K562 (cell line): ENCODE data around the gene NFIB. TPM values are rescaled to one million over a fixed set of nuclear protein-coding genes. Genes with fewer than 3 reads are reported as not detected.

Experiments
- ATAC-seq: fragments of 200-7000 bp; cut with Tn5 transposase; 3 replicates; pipeline ENCODE4 v1.9.1; 2020; ENCODE audit warnings: moderate library complexity
- BruUV-seq: library from RNA; stranded (reverse); fragments of 400-500 nt; replicated peaks from 2 replicates; lab custom pipeline; 2021; lab: Mats Ljungman, UMichigan
- CTCF ChIA-PET: fragments of 300-600 bp; formaldehyde crosslinking; extraction: SDS; loops from one replicate; lab custom pipeline; 2021; ENCODE audit warnings: low intra/inter-chr PET ratio; lab: Yijun Ruan, JAX
- POLR2A ChIA-PET: fragments of 300-600, 350-650 bp; sonication (Branson Sonifier 250); formaldehyde crosslinking; extraction: SDS; loops from one replicate; lab custom pipeline; 2021; ENCODE audit warnings: antibody characterized with exemption, inconsistent platforms; lab: Yijun Ruan, JAX
- DNase-seq, 4 experiments: peaks; one replicate each; pipeline versions ENCODE4 v3.0.0 to v3.0.0-alpha.2; 2011 to 2018; ENCODE audit warnings: low spot score in 3 of 4, mixed read lengths in 3 of 4; ENCODE audit errors: extremely low read depth in 1 of 4
- FAIRE-seq: peaks from 2 replicates; lab custom pipeline; 2011; peaks lifted over from hg19 to GRCh38; lab: Jason Lieb, UNC
- H2AFZ ChIP-seq: 2 replicates; pipeline ENCODE4 v1.6.0; 2011; ENCODE audit warnings: low read depth, low read length, control low read depth, inconsistent platforms
- H3K27ac ChIP-seq: fragments of 200-600 bp; 3 replicates; pipeline ENCODE4 v1.8.0; 2011; ENCODE audit warnings: low read depth, mild to moderate bottlenecking, control low read depth, inconsistent platforms, low read length, moderate library complexity, mixed read lengths; ENCODE audit errors: extremely low read depth
- H3K27me3 ChIP-seq, 2 experiments: fragments of 300-600 bp in 1 of 2; 2 replicates in 1 of 2; 3 replicates in 1 of 2; pipeline versions ENCODE4 v1.6.0 to v1.8.0; 2011; ENCODE audit warnings: inconsistent platforms in 2 of 2, low read length in 2 of 2, mild to moderate bottlenecking in 1 of 2, mixed read lengths in 1 of 2, moderate library complexity in 1 of 2; ENCODE audit not compliant: control insufficient read depth in 2 of 2, insufficient read depth in 2 of 2
- H3K36me3 ChIP-seq: fragments of 300-600 bp; 3 replicates; pipeline ENCODE4 v1.8.0; 2011; ENCODE audit warnings: mild to moderate bottlenecking, low read length, inconsistent platforms; ENCODE audit not compliant: control insufficient read depth, insufficient read depth
- H3K4me1 ChIP-seq, 2 experiments: fragments of 200-600 bp in 1 of 2; replicated peaks in 1 of 2; 2 replicates in 1 of 2; 3 replicates in 1 of 2; pipeline versions ENCODE4 v1.5.1 to v1.8.0; 2011; ENCODE audit warnings: inconsistent platforms in 2 of 2, low read length in 2 of 2, mild to moderate bottlenecking in 1 of 2, mixed read lengths in 1 of 2, moderate library complexity in 1 of 2; ENCODE audit not compliant: control insufficient read depth in 2 of 2, insufficient read depth in 2 of 2
- H3K4me2 ChIP-seq: 2 replicates; pipeline ENCODE4 v1.6.1; 2011; ENCODE audit warnings: low read length, control low read depth, inconsistent platforms, mixed read lengths; ENCODE audit not compliant: insufficient read depth
- H3K4me3 ChIP-seq: fragments of 200-600 bp; sonication (generic), shearing (Covaris generic); 2 replicates; pipeline ENCODE4 v1.5.1; 2016; ENCODE audit warnings: control low read depth, inconsistent platforms
- H3K79me2 ChIP-seq: fragments of 200-600 bp; 3 replicates; pipeline ENCODE4 v1.8.0; 2011; ENCODE audit warnings: low read length, inconsistent platforms; ENCODE audit not compliant: control insufficient read depth, insufficient read depth
- H3K9ac ChIP-seq, 2 experiments: 2 replicates each; pipeline versions ENCODE4 v1.6.0 to v1.6.1; 2011; ENCODE audit warnings: low read depth in 2 of 2, low read length in 2 of 2, control low read depth in 1 of 2, inconsistent platforms in 1 of 2, mild to moderate bottlenecking in 1 of 2, mixed read lengths in 1 of 2; ENCODE audit not compliant: insufficient read depth in 1 of 2
- H3K9me1 ChIP-seq: one replicate; pipeline ENCODE4 v1.6.0; 2011; ENCODE audit warnings: inconsistent platforms, mild to moderate bottlenecking, low read length, moderate library complexity; ENCODE audit not compliant: control insufficient read depth, insufficient read depth
- H3K9me3 ChIP-seq: replicated peaks from 2 replicates; pipeline ENCODE4 v1.5.1; 2011; ENCODE audit warnings: low read depth, low read length, inconsistent platforms; ENCODE audit not compliant: control insufficient read depth, insufficient read depth
- H4K20me1 ChIP-seq: replicated peaks from 2 replicates; pipeline ENCODE4 v1.6.1; 2011; ENCODE audit warnings: low read length, inconsistent platforms, mixed read lengths; ENCODE audit not compliant: control insufficient read depth, insufficient read depth
- CBFA2T2 ChIP-seq: fragments of 450-650 bp; conservative IDR thresholded peaks from 2 replicates; pipeline ENCODE4 v1.6.1; 2017; ENCODE audit warnings: mild to moderate bottlenecking
- CSDE1 ChIP-seq, 2 experiments: fragments of 450-650 bp; IDR thresholded peaks; 2 replicates each; pipeline ENCODE4 v1.6.1; 2016; ENCODE audit warnings: mild to moderate bottlenecking in 1 of 2
- IRF1 ChIP-seq: sonication (generic); formaldehyde crosslinking; IDR thresholded peaks from 2 replicates; pipeline ENCODE4 v1.8.0; 2022; ENCODE audit warnings: missing genetic modification reagents, mild to moderate bottlenecking, borderline replicate concordance
- MTA2 ChIP-seq: fragments of 450-650 bp; IDR thresholded peaks from 2 replicates; pipeline ENCODE4 v1.6.1; 2016; ENCODE audit warnings: low read depth
- NFIC ChIP-seq: fragments of 450-650 bp; IDR thresholded peaks from 2 replicates; pipeline ENCODE4 v1.6.1; 2017; ENCODE audit warnings: mild to moderate bottlenecking, inconsistent platforms
- PATZ1 ChIP-seq: fragments of 250-450 bp; sonication (Bioruptor Pico); IDR thresholded peaks from 2 replicates; pipeline ENCODE4 v1.5.0; 2020; ENCODE audit warnings: mild to moderate bottlenecking, borderline replicate concordance
- PML ChIP-seq: IDR thresholded peaks from 2 replicates; pipeline ENCODE4 v1.6.1; 2012; ENCODE audit warnings: low read length, inconsistent platforms
- RBM15 ChIP-seq: fragments of 200-400 bp; formaldehyde crosslinking; IDR thresholded peaks from 2 replicates; pipeline ENCODE4 v1.6.1; 2018; ENCODE audit warnings: mild to moderate bottlenecking, low read length, moderate library complexity; ENCODE audit not compliant: insufficient read depth
- RNF219 ChIP-seq: fragments of 250-450 bp; sonication (Bioruptor Pico); IDR thresholded peaks from 2 replicates; pipeline ENCODE4 v1.5.0; 2022; ENCODE audit warnings: mild to moderate bottlenecking
- SAP30 ChIP-seq: fragments of 200-600 bp; sonication (generic); IDR thresholded peaks from 2 replicates; pipeline ENCODE4 v1.6.1; 2012; ENCODE audit warnings: borderline replicate concordance, low read depth, mild to moderate bottlenecking, moderate library complexity, low read length, control low read depth, inconsistent platforms; ENCODE audit not compliant: insufficient read depth, poor library complexity, severe bottlenecking
- UBTF ChIP-seq, 2 experiments: IDR thresholded peaks; 2 replicates each; pipeline ENCODE4 v1.6.1; 2012; ENCODE audit warnings: improper control_type of control experiment in 2 of 2, low read depth in 2 of 2, low read length in 2 of 2, borderline replicate concordance in 1 of 2
- ZKSCAN8 ChIP-seq: fragments of 200-800 bp; sonication (Bioruptor generic); IDR thresholded peaks from 2 replicates; pipeline ENCODE4 v1.6.1; 2016; ENCODE audit warnings: missing genetic modification characterization, missing compliant biosample characterization
- ZNF830 ChIP-seq: fragments of 250-450 bp; sonication (Bioruptor Pico); IDR thresholded peaks from 2 replicates; pipeline ENCODE4 v1.5.0; 2021; ENCODE audit warnings: mild to moderate bottlenecking
- WGBS: fragments of 100-300 bp; shearing (Covaris generic); methylation state at CpG from one replicate; pipeline ENCODE4 v1.1.6; 2016; ENCODE audit warnings: low coverage, mixed read lengths; ENCODE audit not compliant: insufficient coverage; ENCODE audit errors: missing lambda C conversion rate; 5-methylcytosine and 5-hydroxymethylcytosine counted together
- in situ Hi-C: fragments of 300-500 bp; cut with MboI; formaldehyde crosslinking; loops from 4 replicates; pipeline ENCODE4 v1.15.0; 2018; ENCODE audit warnings: inconsistent platforms, mixed read lengths
- intact Hi-C: fragments of 100-400 bp; cut with micrococcal nuclease; formaldehyde crosslinking; loops from 2 replicates; pipeline ENCODE4 v1.14.2; 2022
- polyA plus RNA-seq, 8 experiments: library from polyadenylated mRNA; depleted of rRNA in 4 of 8; stranded (reverse) in 5 of 8; unstranded in 3 of 8; fragments of >200 nt; fragmentation: Nextera tagmentation in 2 of 8; fragmentation: Illumina TruSeq in 1 of 8; extraction: Ambion mirVana in 2 of 8; extraction: Trizol in 1 of 8; gene quantifications; 2 replicates each; pipeline versions ENCODE4 v1.2.1 to v1.2.3, GENCODE V29; 2011 to 2014; ENCODE audit warnings: inconsistent platforms in 1 of 8, missing spikeins in 1 of 8
- total RNA-seq, 7 experiments: library from RNA; depleted of rRNA in 6 of 7; stranded (reverse); fragments of >200 nt in 6 of 7; fragmentation: Illumina TruSeq in 2 of 7; extraction: Trizol in 2 of 7; gene quantifications; 2 replicates each; pipeline versions ENCODE4 v1.2.1 to v1.2.3, GENCODE V29; 2011 to 2021; ENCODE audit warnings: low replicate concordance in 1 of 7

NFIB gene
- total and polyA plus RNA-seq, 9 of the 15 experiments (the other 6 are each of a cell fraction or from before 2014, with no cell fraction given) = 1.2 to 3.3 (median 1.9) TPM

- CTCF ChIA-PET = no interaction called here
- no peaks in the 10 kb centered on the region for H3K36me3 ChIP-seq
- H2AFZ ChIP-seq = peak overlapping the region; percentile 66; the same call in 1 of the 2 replicates
- H3K79me2 ChIP-seq = no peaks in the 10 kb centered on the region
- no peaks in the 10 kb centered on the region for H3K9me1 ChIP-seq
- in situ Hi-C loops = no loop called here
- peaks cover 3 to 28% of the 10 kb centered on the region in 2 experiments; a peak in 4 of 5 replicates for H3K4me1 ChIP-seq
- peak overlapping the region; percentile 78 for H3K4me2 ChIP-seq
- FAIRE-seq (no peak), DNase-seq (peak; percentile 7 to 28 (median 12)), ATAC-seq (peak; percentile 16)
- H3K4me3 ChIP-seq = peak overlapping the region; percentile 46
- H4K20me1 ChIP-seq = no peaks in the 10 kb centered on the region
- no peak overlapping the region for H3K27ac ChIP-seq
- no peaks in the 10 kb centered on the region for H3K9me3 ChIP-seq
- intact Hi-C loops = no loop called here
- no TSS peak for BruUV-seq
- H3K9ac ChIP-seq = peak overlapping the region; percentile 26 to 89
- 4% methylated on average over 31 of the region's 56 CpGs for WGBS
- POLR2A ChIA-PET = interaction anchor here (0.6 to 0.7 kb wide), 2 partner anchors 131 to 248 kb away, joined by 3 read pairs; no protein-coding TSS in a partner anchor
- 0 out of 5 replicates have a peak, but pooled peaks cover 0 to 6% of the 10 kb centered on the region in 2 experiments for H3K27me3 ChIP-seq
- TF ChIP-seq CBFA2T2 = no peak
- TF ChIP-seq IRF1 (CRISPR knock-in tag) = no peak
- no peak for TF ChIP-seq RNF219
- no peak for TF ChIP-seq SAP30
- no peak for TF ChIP-seq ZKSCAN8 (CRISPR knock-in tag)
- TF ChIP-seq CSDE1 (IDR thresholded peaks at IDR 0.05) = no peak
- no peak for TF ChIP-seq PATZ1
- no peak for TF ChIP-seq MTA2
- TF ChIP-seq NFIC = no peak
- TF ChIP-seq UBTF (IDR thresholded peaks at IDR 0.05; ENCODE audit: borderline replicate concordance in 1 of 2, low read depth in 2 of 2, low read length in 2 of 2) = 0 out of 4 replicates have a peak, but pooled peaks of 1 of the 2 experiments have one; percentile 23
- TF ChIP-seq PML = no peak
- no peak for TF ChIP-seq ZNF830
- no peak for TF ChIP-seq RBM15
These were observed 1.1 kb downstream of the NFIB start for GRCh38 chr9:14312719-14313377.
